Measurements from ENCODE around the gene MAP3K6. TPM values are rescaled to one million over a fixed set of nuclear protein-coding genes. Genes with fewer than 3 reads are reported as not detected.

The MAP3K6 gene
- polyA plus RNA-seq, 2 of the 4 experiments (the other 2 are of a cell fraction), result 3.6 to 8.5 TPM

- no peaks in the 10 kb centered on the region for H3K9me3 ChIP-seq
- no peak for ATAC-seq
- H3K4me3 ChIP-seq, result no peak overlapping the region
- POLR2A ChIA-PET, result no interaction called here
- H3K27ac ChIP-seq, result no peak overlapping the region
- no peak overlapping the region for H3K4me2 ChIP-seq
- peaks cover 7% of the 10 kb centered on the region for H3K4me1 ChIP-seq
- 98% methylated on average over 21 of the region's 21 CpGs for WGBS (ENCODE audit: missing lambda C conversion rate)
- no peak for FAIRE-seq
- CTCF ChIA-PET, result interaction anchor here (0.7 to 2.6 kb wide), 5 partner anchors 10 to 245 kb away, joined by 3 to 9 read pairs (median 3); no protein-coding TSS in a partner anchor
- DNase-seq (ENCODE audit: low read depth in 1 of 2, low spot score in 1 of 2), result no peak
- TF ChIP-seq EHF (CRISPR knock-in tag; IDR thresholded peaks at IDR 0.05) (no peak), RAD21 (conservative IDR thresholded peaks at IDR 0.05 in 1 of 2, IDR thresholded peaks at IDR 0.05 in 1 of 2) (no peak), BCL3 (IDR thresholded peaks at IDR 0.05) (no peak), ESRRA (IDR thresholded peaks at IDR 0.05; ENCODE audit: borderline replicate concordance, low read length) (no peak), FOSB (CRISPR knock-in tag; IDR thresholded peaks at IDR 0.05) (no peak), NR3C1 (IDR thresholded peaks at IDR 0.05) (no peak), BHLHE40 (IDR thresholded peaks at IDR 0.05; ENCODE audit: low read depth, low read length) (no peak), FOSL2 (IDR thresholded peaks at IDR 0.05) (no peak), FOSL2 (CRISPR knock-in tag; IDR thresholded peaks at IDR 0.05) (no peak), NFE2L2 (conservative IDR thresholded peaks at IDR 0.05; ENCODE audit: low read length) (no peak), MAX (IDR thresholded peaks at IDR 0.05) (no peak), RFX5 (IDR thresholded peaks at IDR 0.05) (no peak), EHMT2 (IDR thresholded peaks at IDR 0.05; ENCODE audit: low read depth) (no peak), POLR2AphosphoS2 (conservative IDR thresholded peaks at IDR 0.05; ENCODE audit: low read length) (no peak), JUN (IDR thresholded peaks at IDR 0.05) (no peak), MAZ (IDR thresholded peaks at IDR 0.05; ENCODE audit: borderline replicate concordance, low read depth, low read length) (no peak), RNF2 (IDR thresholded peaks at IDR 0.05; ENCODE audit: borderline replicate concordance, low read depth) (no peak), CBX8 (IDR thresholded peaks at IDR 0.05) (no peak), KDM1A (IDR thresholded peaks at IDR 0.05; ENCODE audit: low read depth) (no peak)
Measured at GRCh38 chr1:27361044-27361402, 5.7 kb downstream of the MAP3K6 start.

GRCh38 chr1:27360159-27361043 is 6.4 kb downstream of the MAP3K6 start:
- no peak for DNase-seq (ENCODE audit: low read depth in 1 of 2, low spot score in 1 of 2)
- 89% methylated on average over 43 of the region's 71 CpGs for WGBS (ENCODE audit: missing lambda C conversion rate)
- no peak for FAIRE-seq
- Histone ChIP-seq H3K9me3 (no peaks in the 10 kb centered on the region), H3K4me1 (peaks cover 7% of the 10 kb centered on the region), H3K27ac (no peak overlapping the region), H3K4me3 (no peak overlapping the region), H3K4me2 (no peak overlapping the region)
- no peak for ATAC-seq
- ChIA-PET CTCF (interaction anchor here (0.7 to 12.1 kb wide), 4 partner anchors 24 to 246 kb away, joined by 3 to 134 read pairs (median 8); partner anchors contain the start of gene SYTL1), POLR2A (no interaction called here)
- TF ChIP-seq ELK1 (IDR thresholded peaks at IDR 0.05; ENCODE audit: low read depth, low read length), result no peak
- no peak for TF ChIP-seq POLR2A (IDR thresholded peaks at IDR 0.05; ENCODE audit: low read length)
- no peak for TF ChIP-seq JUNB (IDR thresholded peaks at IDR 0.05)
- no peak for TF ChIP-seq ESRRA (IDR thresholded peaks at IDR 0.05; ENCODE audit: borderline replicate concordance, low read length)

GRCh38 chr1:27359822-27360158 is 7.0 kb downstream of the MAP3K6 start:
- POLR2A ChIA-PET, result no interaction called here
- Histone ChIP-seq H3K9me3 (no peaks in the 10 kb centered on the region), H3K4me1 (peaks cover 2% of the 10 kb centered on the region; the same call in 2 of the 3 replicates), H3K27ac (no peak overlapping the region), H3K4me3 (no peak overlapping the region), H3K4me2 (no peak overlapping the region)
- no peak for TF ChIP-seq HOXB5 (CRISPR knock-in tag; IDR thresholded peaks at IDR 0.05)
- TF ChIP-seq MYC (IDR thresholded peaks at IDR 0.05; ENCODE audit: borderline replicate concordance, low read length), result no peak
- TF ChIP-seq JUNB (IDR thresholded peaks at IDR 0.05), result no peak
- no peak for TF ChIP-seq CBX2 (IDR thresholded peaks at IDR 0.05; ENCODE audit: borderline replicate concordance, low read depth)
- no peak for TF ChIP-seq ELK1 (IDR thresholded peaks at IDR 0.05; ENCODE audit: low read depth, low read length)
- TF ChIP-seq RNF2 (IDR thresholded peaks at IDR 0.05; ENCODE audit: borderline replicate concordance, low read depth), result no peak
- TF ChIP-seq SREBF2 (IDR thresholded peaks at IDR 0.05), result no peak
- no peak for TF ChIP-seq E2F6 (IDR thresholded peaks at IDR 0.05; ENCODE audit: borderline replicate concordance, low read depth)
- no peak for TF ChIP-seq BHLHE40 (IDR thresholded peaks at IDR 0.05; ENCODE audit: low read depth, low read length)
- no peak for TF ChIP-seq EHMT2 (IDR thresholded peaks at IDR 0.05; ENCODE audit: low read depth)
- TF ChIP-seq PHF8 (IDR thresholded peaks at IDR 0.05; ENCODE audit: borderline replicate concordance, low read depth), result no peak
- no peak for TF ChIP-seq HES2 (IDR thresholded peaks at IDR 0.05)
- FAIRE-seq (no peak), DNase-seq (ENCODE audit: low read depth in 1 of 2, low spot score in 1 of 2) (no peak), ATAC-seq (no peak)
- CTCF ChIA-PET, result interaction anchor here (2.6 to 12.1 kb wide), 3 partner anchors 23 to 31 kb away, joined by 8 to 134 read pairs (median 21); partner anchors contain the start of genes GPR3 and SYTL1
- 91% methylated on average over 8 of the region's 9 CpGs for WGBS (ENCODE audit: missing lambda C conversion rate)
